ENCODE results near the gene KCNQ4. TPM values are rescaled to one million over a fixed set of nuclear protein-coding genes. Genes with fewer than 3 reads are reported as not detected.

Gene KCNQ4
- total RNA-seq, 3 donors from 2014 or later (not counting 1 experiment from before 2014, with no cell fraction given) = 0.14 to 0.45 (median 0.35) TPM

- ATAC-seq = no peak
- Histone ChIP-seq H3K36me3 (ENCODE audit: control insufficient read depth, insufficient read depth, low read length) (no peaks in the 10 kb centered on the region), H3K4me1 (ENCODE audit: control insufficient read depth, insufficient read depth, low read length) (peaks cover 13% of the 10 kb centered on the region), H3K9me3 (ENCODE audit: control insufficient read depth, insufficient read depth, low read length) (no peaks in the 10 kb centered on the region), H3K27ac (ENCODE audit: low read length) (no peak overlapping the region), H3K4me3 (ENCODE audit: low read length) (no peak overlapping the region), H3K27me3 (ENCODE audit: control insufficient read depth, insufficient read depth, low read length) (peaks cover 14% of the 10 kb centered on the region)
- no peaks in the 10 kb centered on the region for H3K9me3 Mint-ChIP-seq
- TF ChIP-seq CTCF (IDR thresholded peaks at IDR 0.05) = no peak
- WGBS (ENCODE audit: insufficient coverage) = 91% methylated on average over 8 of the region's 10 CpGs
- H3K27ac Mint-ChIP-seq = no peak overlapping the region
- peaks cover 0 to 15% of the 10 kb centered on the region in 2 donors for H3K4me1 Mint-ChIP-seq
- no peak for DNase-seq
- H3K36me3 Mint-ChIP-seq = no peaks in the 10 kb centered on the region
- peaks cover 6 to 36% of the 10 kb centered on the region in 2 donors for H3K27me3 Mint-ChIP-seq (ENCODE audit: low read depth in 2 of 2)
- intact Hi-C loops (cut with micrococcal nuclease) = no loop called here
- peak overlapping the region; percentile 45 for H3K4me3 Mint-ChIP-seq
Measured at GRCh38 chr1:40784771-40785151, 1.2 kb downstream of the KCNQ4 start.

GRCh38 chr1:40785446-40785845, 1.9 kb downstream of the KCNQ4 start:
- H3K4me3 Mint-ChIP-seq = peak overlapping the region; percentile 10
- Histone ChIP-seq H3K27ac (ENCODE audit: low read length) (no peak overlapping the region), H3K4me3 (ENCODE audit: low read length) (no peak overlapping the region), H3K36me3 (ENCODE audit: control insufficient read depth, insufficient read depth, low read length) (no peaks in the 10 kb centered on the region), H3K4me1 (ENCODE audit: control insufficient read depth, insufficient read depth, low read length) (peaks cover 13% of the 10 kb centered on the region), H3K9me3 (ENCODE audit: control insufficient read depth, insufficient read depth, low read length) (no peaks in the 10 kb centered on the region), H3K27me3 (ENCODE audit: control insufficient read depth, insufficient read depth, low read length) (peaks cover 14% of the 10 kb centered on the region)
- no peak overlapping the region for H3K27ac Mint-ChIP-seq
- H3K9me3 Mint-ChIP-seq = no peaks in the 10 kb centered on the region
- 97% methylated on average over 7 of the region's 7 CpGs for WGBS (ENCODE audit: insufficient coverage)
- no peak for TF ChIP-seq CTCF (IDR thresholded peaks at IDR 0.05)
- DNase-seq (no peak), ATAC-seq (no peak)
- H3K36me3 Mint-ChIP-seq = no peaks in the 10 kb centered on the region
- H3K27me3 Mint-ChIP-seq (ENCODE audit: low read depth in 2 of 2) = peaks cover 6 to 36% of the 10 kb centered on the region in 2 donors
- intact Hi-C loops (cut with micrococcal nuclease) = no loop called here
- H3K4me1 Mint-ChIP-seq = peaks cover 0 to 15% of the 10 kb centered on the region in 2 donors

GRCh38 chr1:40786171-40786994, 2.8 kb downstream of the KCNQ4 start:
- H3K4me1 ChIP-seq (ENCODE audit: control insufficient read depth, insufficient read depth, low read length) = peaks cover 13% of the 10 kb centered on the region
- no peaks in the 10 kb centered on the region for H3K9me3 Mint-ChIP-seq
- H3K4me3 Mint-ChIP-seq = no peak overlapping the region
- H3K4me3 ChIP-seq (ENCODE audit: low read length) = no peak overlapping the region
- H3K27me3 Mint-ChIP-seq (ENCODE audit: low read depth in 2 of 2) = peaks cover 6 to 36% of the 10 kb centered on the region in 2 donors
- H3K27ac Mint-ChIP-seq = no peak overlapping the region
- H3K36me3 ChIP-seq (ENCODE audit: control insufficient read depth, insufficient read depth, low read length) = no peaks in the 10 kb centered on the region
- intact Hi-C loops (cut with micrococcal nuclease) = no loop called here
- TF ChIP-seq CTCF (IDR thresholded peaks at IDR 0.05) = no peak
- H3K27me3 ChIP-seq (ENCODE audit: control insufficient read depth, insufficient read depth, low read length) = peaks cover 14% of the 10 kb centered on the region
- peaks cover 0 to 15% of the 10 kb centered on the region in 2 donors for H3K4me1 Mint-ChIP-seq
- ATAC-seq (no peak), DNase-seq (no peak)
- no peak overlapping the region for H3K27ac ChIP-seq (ENCODE audit: low read length)
- no peaks in the 10 kb centered on the region for H3K36me3 Mint-ChIP-seq
- WGBS (ENCODE audit: insufficient coverage) = 74% methylated on average over 9 of the region's 9 CpGs
- H3K9me3 ChIP-seq (ENCODE audit: control insufficient read depth, insufficient read depth, low read length) = no peaks in the 10 kb centered on the region

All from natural killer cell (primary cell).